NCI-H187 (cell line): ENCODE measurements around the gene NAXE.
A peak's percentile ranks its signal among the peaks of the same experiment; 100 is the strongest.
"Not testable (repeated sequence)": the region's sequence is repeated elsewhere in the genome, so short reads cannot be mapped to it uniquely, and the experiment has no call there.

Source experiments
- DNase-seq, 2 experiments: peaks; one replicate each; lab custom pipeline; 2025; lab: John Stamatoyannopoulos, UW

NAXE gene

GRCh38 chr1:156623946-156624813 is 32.6 kb downstream of the NAXE start:
- DNase-seq = no peak

GRCh38 chr1:156624814-156625435 is 33.3 kb downstream of the NAXE start:
- no peak for DNase-seq

GRCh38 chr1:156625436-156626078 is 34.0 kb downstream of the NAXE start:
- DNase-seq = peak; percentile 33 to 74

GRCh38 chr1:156626079-156626438 is 34.5 kb downstream of the NAXE start:
- DNase-seq = no peak

GRCh38 chr1:156627313-156627880 is 35.8 kb downstream of the NAXE start:
- peak; percentile 30 to 61 for DNase-seq

GRCh38 chr1:156629823-156630449 is 38.4 kb downstream of the NAXE start:
- no peak for DNase-seq

GRCh38 chr1:156631152-156631551 is 39.6 kb downstream of the NAXE start:
- not testable (repeated sequence) for DNase-seq

- DNase-seq = no peak
These were observed 40.8 kb downstream of the NAXE start for GRCh38 chr1:156632355-156632754.

- DNase-seq = no peak
These were observed 46.8 kb downstream of the NAXE start for GRCh38 chr1:156638189-156638985.

GRCh38 chr1:156639601-156640101 is 48.1 kb downstream of the NAXE start:
- no peak for DNase-seq

GRCh38 chr1:156640842-156641706 is 49.5 kb downstream of the NAXE start:
- no peak for DNase-seq

- peak in 1 of 2 experiments; percentile 53 for DNase-seq
These were observed 50.2 kb downstream of the NAXE start, which contains the start of gene BCAN for GRCh38 chr1:156641761-156642264. TSS of gene BCAN (plus strand) at chr1:156642117. CDS start at chr1:156646055, 3,938 bp downstream.

GRCh38 chr1:156642265-156643048 is 50.9 kb downstream of the NAXE start:
- DNase-seq = no peak

GRCh38 chr1:156643049-156643777 is 51.6 kb downstream of the NAXE start:
- DNase-seq = no peak

- no peak for DNase-seq
These were observed 52.2 kb downstream of the NAXE start for GRCh38 chr1:156643778-156644092.
